HG02759 (cell line): ENCODE data around the gene RUNX3.
"Not testable (repeated sequence)": the region's sequence is repeated elsewhere in the genome, so short reads cannot be mapped to it uniquely, and the experiment has no call there.

Experiments
- ATAC-seq: cut with Tn5 transposase; IDR thresholded peaks from one replicate; pipeline ENCODE4 v1.9.1; 2021; ENCODE audit warnings: mild to moderate bottlenecking, moderate library complexity; ENCODE audit not compliant: unreplicated experiment

RUNX3 gene

GRCh38 chr1:24914226-24915069, 15.6 kb downstream of the RUNX3 start:
- no peak for ATAC-seq

GRCh38 chr1:24913616-24914225, 16.4 kb downstream of the RUNX3 start:
- ATAC-seq, result no peak

GRCh38 chr1:24913274-24913604, 16.8 kb downstream of the RUNX3 start:
- ATAC-seq, result no peak

- no peak for ATAC-seq
Measured at GRCh38 chr1:24912376-24913273, 17.5 kb downstream of the RUNX3 start.

GRCh38 chr1:24911651-24912155, 18.4 kb downstream of the RUNX3 start:
- no peak for ATAC-seq

- ATAC-seq, result no peak
Measured at GRCh38 chr1:24910751-24911650, 19.1 kb downstream of the RUNX3 start.

GRCh38 chr1:24910210-24910609, 19.9 kb downstream of the RUNX3 start:
- ATAC-seq, result no peak

GRCh38 chr1:24909388-24909898, 20.6 kb downstream of the RUNX3 start:
- no peak for ATAC-seq

- no peak for ATAC-seq
Measured at GRCh38 chr1:24908591-24909259, 21.4 kb downstream of the RUNX3 start.

GRCh38 chr1:24907587-24908294, 22.3 kb downstream of the RUNX3 start:
- ATAC-seq, result not testable (repeated sequence)

- ATAC-seq, result no peak
Measured at GRCh38 chr1:24906760-24907490, 23.2 kb downstream of the RUNX3 start.

GRCh38 chr1:24905979-24906720, 23.9 kb downstream of the RUNX3 start:
- ATAC-seq, result no peak

GRCh38 chr1:24905355-24905978, 24.6 kb downstream of the RUNX3 start:
- ATAC-seq, result no peak

GRCh38 chr1:24904731-24905354, 25.2 kb downstream of the RUNX3 start:
- ATAC-seq, result no peak

- no peak for ATAC-seq
Measured at GRCh38 chr1:24903955-24904730, 25.9 kb downstream of the RUNX3 start.

GRCh38 chr1:24903560-24903954, 26.5 kb downstream of the RUNX3 start:
- ATAC-seq, result no peak
